T47D (cell line): Measurements from ENCODE around the gene RASGRF1.
A peak's percentile ranks its signal among the peaks of the same experiment; 100 is the strongest.

Source experiments
- DNase-seq, 2 experiments: peaks; one replicate each; pipeline versions ENCODE4 v3.0.0 to v3.0.0-alpha.2; 2011 to 2012; ENCODE audit warnings: low read depth in 1 of 2, low spot score in 1 of 2
- JUND ChIP-seq: IDR thresholded peaks from 2 replicates; pipeline ENCODE4 v1.6.1; 2012; ENCODE audit warnings: low read depth
- in situ Hi-C: cut with HindIII; loops from 2 replicates; pipeline ENCODE4 v1.10.0; 2016; ENCODE audit warnings: low sequenced_read_pairs, low pct_unique_long_range_greater_than_20kb

The RASGRF1 gene

DNA sequence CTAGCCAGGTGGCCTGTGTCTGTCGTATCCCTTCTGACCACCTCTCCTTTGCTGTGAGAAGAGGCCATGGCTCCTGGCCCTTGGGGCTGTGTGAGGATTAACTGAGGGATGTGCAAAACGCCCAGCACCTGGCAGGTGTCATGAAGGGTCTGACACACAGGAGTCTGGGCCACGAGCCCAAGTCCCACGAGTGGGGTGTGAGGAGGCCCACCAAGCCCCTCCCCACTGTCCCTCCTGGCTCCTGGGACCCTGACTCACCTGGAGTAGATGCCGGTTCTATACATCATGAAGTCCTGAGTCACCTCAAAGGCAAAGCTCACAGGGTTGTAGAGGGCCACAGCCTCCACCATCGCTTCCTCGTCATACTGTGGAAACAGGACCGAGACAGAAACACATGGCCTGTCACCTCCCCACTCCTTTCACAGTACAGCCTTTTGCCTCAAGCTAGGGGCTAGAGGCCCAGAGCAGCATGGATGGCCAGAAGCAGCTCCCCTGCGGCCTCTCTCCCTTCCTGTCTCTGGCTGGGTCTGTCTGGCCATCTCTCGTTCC lies 165.4 kb downstream of the RASGRF1 start:
- in situ Hi-C loops, result no loop called here
- DNase-seq, result no peak
- TF ChIP-seq JUND, result no peak

DNA sequence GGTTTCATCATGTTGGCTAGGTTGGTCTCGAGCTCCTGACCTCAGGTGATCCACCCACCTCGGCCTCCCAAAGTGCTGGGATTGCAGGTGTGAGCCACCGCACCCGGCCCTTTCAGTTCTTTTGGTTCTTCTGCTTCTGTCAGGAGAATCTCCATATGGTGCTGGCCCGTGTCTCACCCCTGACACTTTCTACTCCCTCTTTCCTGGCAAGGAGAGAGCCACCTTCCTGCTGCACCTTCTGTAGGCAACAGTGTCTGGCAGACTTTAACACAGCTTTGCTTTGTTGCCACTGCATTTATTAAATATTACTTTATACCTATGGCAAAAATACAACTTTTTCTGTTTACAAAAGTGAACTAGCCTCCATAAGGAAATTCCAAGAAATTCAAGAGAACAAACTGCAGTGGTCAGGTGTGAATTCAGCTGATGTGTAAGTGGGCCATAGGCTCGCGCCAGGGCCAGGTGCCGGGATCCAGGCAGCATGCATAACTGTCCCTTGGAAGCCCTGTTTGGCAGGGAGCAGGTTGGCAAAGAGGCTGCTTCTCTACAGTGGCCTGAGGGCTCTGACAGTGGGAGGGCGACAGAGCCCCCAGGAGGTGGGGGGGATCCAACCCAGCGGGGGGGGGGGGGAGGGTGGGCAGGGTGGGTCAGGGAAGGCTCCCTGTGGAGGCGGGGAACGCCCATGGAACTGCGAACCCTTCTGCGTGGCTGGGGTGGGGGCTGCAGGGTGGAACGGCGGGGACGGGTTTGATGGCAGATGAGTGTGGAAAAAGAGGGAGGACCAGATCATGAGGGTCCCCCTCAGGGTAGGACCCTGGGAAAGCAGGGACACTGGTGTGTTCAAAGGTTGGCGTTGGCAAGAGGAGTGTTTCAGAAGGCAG lies 166.9 kb downstream of the RASGRF1 start:
- in situ Hi-C loops, result no loop called here
- no peak for DNase-seq
- TF ChIP-seq JUND, result no peak

DNA sequence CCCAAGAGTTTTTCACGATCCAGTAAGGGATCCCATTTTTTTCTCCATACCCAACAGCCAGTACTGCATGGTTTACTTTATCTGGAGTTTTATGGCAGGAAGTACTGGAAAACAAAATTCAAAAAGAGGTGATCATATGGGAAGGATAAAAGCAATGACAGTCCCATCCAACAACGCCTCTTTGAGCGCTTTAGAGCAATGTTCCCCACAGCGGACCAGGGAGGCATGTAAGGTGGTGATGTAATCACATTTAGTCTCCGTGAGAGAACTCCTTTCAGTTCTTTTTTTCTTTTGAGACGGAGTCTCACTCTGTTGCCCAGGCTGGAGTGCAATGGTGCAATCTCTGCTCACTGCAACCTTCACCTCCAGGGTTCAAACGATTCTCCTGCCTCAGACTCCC lies 167.6 kb downstream of the RASGRF1 start:
- no peak for DNase-seq
- in situ Hi-C loops, result no loop called here
- no peak for TF ChIP-seq JUND

DNA sequence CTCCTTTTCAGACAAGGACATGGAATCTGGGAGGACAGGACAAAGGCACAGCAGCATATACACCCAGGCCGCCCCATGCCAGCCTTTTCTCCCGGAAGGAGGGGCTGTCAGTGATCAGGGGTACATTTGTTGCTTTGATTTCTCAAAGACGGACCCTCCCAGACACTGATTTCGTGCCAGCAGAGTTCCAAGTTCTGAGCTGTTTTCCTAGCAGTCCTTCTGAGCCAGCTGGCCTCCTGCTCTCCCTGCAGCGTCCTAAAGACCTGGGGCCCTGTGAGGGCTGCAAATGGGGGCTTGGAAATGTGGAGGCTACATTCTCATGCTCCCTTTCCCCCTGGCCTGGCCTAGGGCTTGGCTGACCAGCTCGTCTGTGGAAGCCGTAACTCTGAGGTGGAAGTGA lies 168.1 kb downstream of the RASGRF1 start:
- no peak for TF ChIP-seq JUND
- in situ Hi-C loops, result no loop called here
- no peak for DNase-seq

DNA sequence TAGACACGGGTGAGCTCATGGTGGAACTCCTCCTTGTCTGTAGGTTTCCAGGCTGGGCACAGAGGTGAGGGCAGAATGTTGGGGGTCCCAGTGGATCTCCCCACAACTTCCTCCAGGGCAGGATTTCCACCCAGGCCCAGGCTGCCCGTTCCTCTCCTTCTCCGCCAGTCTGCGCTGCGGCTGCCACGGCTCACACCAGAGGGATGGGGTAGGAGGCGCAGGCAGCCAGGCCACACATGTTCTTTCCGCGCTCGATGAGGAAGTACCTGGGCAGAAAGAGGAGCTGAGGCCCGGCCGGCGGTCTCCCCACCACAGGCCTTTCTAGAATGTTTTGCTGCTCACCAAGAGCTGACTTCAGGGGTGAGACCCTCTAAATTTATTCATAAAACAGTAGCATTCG lies 168.6 kb downstream of the RASGRF1 start:
- DNase-seq, result no peak
- in situ Hi-C loops, result no loop called here
- no peak for TF ChIP-seq JUND

DNA sequence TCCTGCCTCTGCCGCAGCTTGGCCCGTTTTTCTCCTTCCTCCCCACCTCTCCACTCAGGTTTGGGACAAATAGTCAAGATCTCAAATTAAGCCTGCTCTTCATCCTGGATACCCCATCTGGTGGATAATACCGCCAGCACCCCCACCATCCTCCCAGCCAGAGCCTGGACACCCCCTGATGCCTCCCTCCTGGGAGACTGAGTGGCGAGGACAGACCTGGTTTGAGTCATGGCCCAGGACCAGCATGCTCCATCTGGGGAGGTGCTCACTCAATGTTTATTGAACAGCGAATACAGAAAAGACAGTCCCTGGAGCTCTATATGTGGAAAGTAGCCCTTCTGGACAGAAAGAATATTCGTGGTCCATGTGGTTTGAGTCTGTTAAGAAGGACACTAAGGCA lies 169.1 kb downstream of the RASGRF1 start:
- in situ Hi-C loops, result no loop called here
- TF ChIP-seq JUND, result no peak

DNA sequence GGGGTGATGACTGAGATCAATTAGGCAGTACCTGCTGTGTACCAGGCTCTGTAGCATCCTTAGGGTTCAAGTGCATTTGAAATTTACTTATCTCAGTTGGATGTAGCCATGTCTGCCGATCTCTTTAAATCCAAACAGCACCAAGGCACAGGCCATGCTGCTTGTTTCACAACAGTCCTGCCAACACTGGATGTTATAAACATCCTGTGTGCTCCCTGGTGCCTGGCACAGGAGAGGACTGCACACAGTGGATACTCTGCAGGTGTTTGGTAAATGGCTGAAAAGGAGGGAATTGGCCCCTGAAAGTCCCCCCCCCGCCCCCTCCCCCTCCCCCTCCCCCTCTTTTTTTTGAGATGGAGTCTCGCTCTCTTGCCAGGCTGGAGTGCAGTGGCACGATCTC lies 172.7 kb downstream of the RASGRF1 start:
- in situ Hi-C loops, result no loop called here
- TF ChIP-seq JUND, result no peak
- DNase-seq, result no peak

More for the DNA sequence above, 169.1 kb downstream of the RASGRF1 start:
- no peak for DNase-seq

DNA sequence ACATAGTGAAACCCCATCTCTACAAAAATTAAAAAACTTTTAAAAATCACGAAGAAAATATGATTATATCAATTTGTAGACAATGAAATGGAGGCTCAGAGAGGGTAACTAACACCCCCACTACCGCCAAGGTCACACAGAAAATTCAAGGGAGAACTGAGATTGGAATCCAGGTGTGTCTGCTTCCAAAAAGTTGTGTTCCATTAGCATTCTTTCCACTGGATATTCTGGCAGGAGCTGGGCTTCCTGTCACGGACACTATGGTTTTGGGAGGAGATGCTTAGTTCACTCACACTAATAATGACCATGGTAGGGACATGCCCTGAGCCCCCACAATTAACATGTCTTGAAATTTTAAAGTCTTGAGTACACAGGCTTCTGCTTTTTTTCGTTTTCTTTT lies 174.5 kb downstream of the RASGRF1 start:
- in situ Hi-C loops, result no loop called here
- no peak for DNase-seq
- TF ChIP-seq JUND, result no peak

DNA sequence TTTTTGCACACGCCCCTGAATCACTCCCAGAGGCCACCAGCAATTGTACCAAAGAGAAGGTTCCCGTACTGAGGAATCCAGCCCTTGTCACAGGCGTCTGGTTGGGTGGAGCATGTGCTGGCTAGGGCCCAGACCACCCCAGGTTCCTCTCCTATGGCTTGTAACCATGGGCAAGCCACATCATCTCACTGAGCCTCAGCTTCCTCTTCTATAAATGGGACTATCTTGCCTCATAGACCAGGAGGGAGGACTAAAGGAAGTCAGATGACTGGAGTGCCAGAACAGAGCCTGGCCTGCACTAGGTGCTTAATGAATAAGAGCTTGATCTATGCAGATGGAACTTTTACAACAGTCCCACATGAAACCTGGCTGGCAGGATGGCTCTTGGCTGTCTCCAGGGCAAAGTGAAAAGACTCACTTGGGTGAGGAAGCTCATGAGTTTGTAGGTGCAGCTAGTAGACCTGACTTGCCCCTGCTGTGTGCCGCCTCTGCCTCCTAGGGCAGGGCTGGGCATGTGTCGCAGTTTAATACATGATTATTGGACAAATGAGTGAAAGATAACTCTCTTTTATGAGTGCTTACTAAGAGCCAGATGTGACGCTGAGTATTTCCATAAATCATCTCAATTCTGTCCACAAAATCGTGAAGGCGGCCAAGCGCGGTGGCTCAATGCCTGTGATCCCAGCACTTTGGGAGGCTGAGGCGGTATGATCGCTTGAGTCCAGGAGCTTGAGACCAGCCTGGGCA lies 175.1 kb downstream of the RASGRF1 start:
- DNase-seq, result no peak
- in situ Hi-C loops, result no loop called here
- TF ChIP-seq JUND, result no peak

DNA sequence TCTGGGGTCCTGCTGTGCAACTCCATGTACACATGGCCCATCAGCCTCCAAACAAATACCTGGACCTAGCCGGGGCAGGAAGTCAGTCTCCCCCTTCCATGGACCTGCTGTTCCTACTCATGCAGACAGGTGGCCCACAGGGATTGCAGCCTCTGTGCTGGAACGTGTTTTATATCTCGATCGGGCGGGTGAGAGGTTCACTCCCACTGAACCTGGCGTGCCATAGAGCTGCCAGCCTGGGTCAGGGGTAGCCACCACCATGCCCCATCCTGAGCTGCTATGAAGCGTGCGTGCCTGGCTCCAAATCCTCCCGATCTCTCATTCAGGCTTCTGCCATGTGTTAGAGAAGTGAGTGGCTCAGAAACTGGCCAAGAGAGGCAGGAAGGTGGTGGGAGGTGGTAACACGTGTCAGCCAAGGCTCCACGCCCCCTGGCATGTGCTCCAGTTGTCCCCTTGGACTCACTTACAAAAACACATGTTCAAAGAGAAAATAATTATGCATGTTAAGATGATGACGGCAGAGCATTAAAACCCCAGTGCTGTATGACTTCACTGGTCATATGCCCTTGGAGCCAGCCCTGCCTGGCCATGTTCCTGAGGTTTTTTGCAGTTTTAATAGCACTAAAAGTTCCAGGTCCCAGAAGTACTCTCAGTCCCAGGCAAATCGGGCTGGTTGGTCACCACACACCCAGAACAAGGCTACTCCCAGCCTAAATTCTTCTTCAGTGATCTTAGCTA lies 176.4 kb downstream of the RASGRF1 start:
- TF ChIP-seq JUND, result no peak
- in situ Hi-C loops, result no loop called here
- peak in 1 of 2 experiments; percentile 38 for DNase-seq

DNA sequence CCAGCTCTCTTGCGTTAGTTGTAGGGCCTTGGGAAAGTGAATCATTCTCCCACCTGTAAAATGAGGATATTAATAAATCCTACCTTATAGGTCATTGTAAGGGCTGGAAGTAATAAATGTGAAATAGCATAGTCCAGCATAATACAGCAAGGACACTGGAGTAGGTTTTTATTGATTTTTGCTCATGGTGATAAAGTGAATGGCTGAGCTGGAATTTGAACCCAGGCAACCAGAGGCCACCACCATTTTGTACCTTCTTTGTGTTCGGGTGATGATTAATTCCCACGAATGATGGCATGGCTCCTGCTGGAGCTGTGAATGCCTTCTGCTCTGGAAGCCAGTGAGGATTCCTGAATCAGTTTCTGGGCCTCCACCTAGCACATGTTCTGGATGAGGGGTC lies 177.6 kb downstream of the RASGRF1 start:
- in situ Hi-C loops, result no loop called here
- no peak for TF ChIP-seq JUND
- DNase-seq, result no peak

DNA sequence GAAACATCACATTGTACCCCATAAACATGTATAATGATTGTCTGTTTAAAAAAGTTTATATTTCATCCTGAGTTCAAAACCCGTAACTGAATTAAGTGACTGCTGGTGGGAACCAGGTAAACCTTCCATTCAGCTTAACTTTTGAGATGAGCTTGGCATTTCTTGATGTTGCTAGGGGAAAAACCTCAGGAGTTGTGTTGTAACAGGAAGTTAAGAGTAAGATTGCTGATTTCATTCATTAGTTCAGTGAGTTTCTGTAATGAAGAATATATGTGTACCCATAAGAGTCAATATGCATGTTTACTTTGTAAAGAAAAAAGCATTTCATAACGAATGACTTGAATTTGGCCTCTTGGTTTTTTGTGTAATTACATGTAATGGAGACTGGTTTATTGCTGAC lies 178.3 kb downstream of the RASGRF1 start:
- in situ Hi-C loops, result no loop called here
- no peak for DNase-seq
- no peak for TF ChIP-seq JUND

DNA sequence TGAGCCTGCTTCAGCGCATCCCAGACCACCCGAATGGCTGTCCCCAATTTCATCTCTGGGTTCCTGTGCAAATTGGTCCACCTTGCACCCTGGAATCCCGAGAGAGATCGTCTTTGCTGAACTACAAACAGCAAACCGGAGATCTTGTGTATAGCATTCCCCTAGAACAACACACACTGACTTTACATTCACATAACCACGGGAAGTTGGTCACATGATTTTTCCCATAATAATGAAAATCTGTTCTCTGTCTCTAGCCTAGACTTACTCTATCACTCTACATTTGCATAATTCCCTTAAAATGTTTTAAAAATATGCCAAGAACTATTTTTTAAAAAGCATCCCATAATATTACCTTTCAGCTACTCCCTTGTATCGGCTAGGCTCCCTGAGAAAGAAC lies 180.3 kb downstream of the RASGRF1 start:
- TF ChIP-seq JUND, result no peak
- DNase-seq, result no peak
- in situ Hi-C loops, result no loop called here
